Adrenal gland (tissue), 5 donors: ENCODE data around the gene ANO6.

ENCODE experiments used
- CTCF ChIP-seq, 6 experiments: fragments of 450-650 bp in 4 of 6; fragments of 200-600 bp in 2 of 6; sonication (generic) in 1 of 6; IDR thresholded peaks; 1 replicate in 5 of 6; 2 replicates in 1 of 6; pipeline versions ENCODE4 v1.5.1 to v1.8.0; 2016 to 2021; ENCODE audit warnings: antibody characterized with exemption in 6 of 6, mild to moderate bottlenecking in 2 of 6, moderate library complexity in 1 of 6
- POLR2A ChIP-seq, 2 donors: fragments of 450-650 bp; IDR thresholded peaks; one replicate each; pipeline ENCODE4 v1.6.1; 2017; ENCODE audit warnings: antibody characterized with exemption in 2 of 2, mild to moderate bottlenecking in 2 of 2, moderate library complexity in 1 of 2
- donor health status: DM: no; HTN: no; CAD: no.

DNA sequence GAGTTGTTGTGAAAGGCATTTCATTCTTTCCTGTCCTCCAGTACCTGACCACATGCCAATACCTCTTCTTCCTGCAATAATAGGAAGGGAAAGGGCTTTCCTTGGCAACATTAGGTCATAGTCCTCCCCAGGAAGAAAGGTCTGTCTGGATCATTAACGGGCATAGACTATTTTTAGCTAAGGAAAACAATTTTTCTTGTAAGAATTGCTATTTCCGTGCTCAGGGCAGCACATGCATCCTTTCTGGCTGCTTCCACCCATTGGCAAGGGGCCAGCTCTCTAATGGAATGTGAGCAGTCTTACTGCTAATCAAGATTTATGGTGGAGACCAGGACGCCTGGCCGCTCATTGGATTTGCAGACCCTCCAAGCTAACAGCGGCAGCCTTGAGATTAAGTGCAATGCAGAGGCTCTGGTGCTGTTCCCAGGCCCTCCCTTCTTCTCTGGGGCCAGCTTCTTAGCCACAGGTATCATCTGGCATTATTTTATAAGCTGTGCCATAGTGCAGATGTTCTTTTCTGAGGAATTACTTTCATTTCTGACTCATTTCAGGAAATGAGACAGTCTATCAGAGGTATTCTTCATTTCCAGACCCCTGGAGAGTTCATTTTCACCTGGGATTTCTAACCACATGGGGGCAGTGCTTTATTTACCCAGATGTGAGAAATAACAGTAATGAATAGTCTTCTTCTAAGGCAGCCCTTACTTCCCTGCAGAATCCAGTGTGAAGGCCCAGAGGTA lies 52.9 kb downstream of the ANO6 start:
- peak; percentile 27 to 58 (median 40) for TF ChIP-seq CTCF (IDR thresholded peaks at IDR 0.05)
- no peak for TF ChIP-seq POLR2A (IDR thresholded peaks at IDR 0.05)
